ENCODE results near the gene PROSER2.

DNA sequence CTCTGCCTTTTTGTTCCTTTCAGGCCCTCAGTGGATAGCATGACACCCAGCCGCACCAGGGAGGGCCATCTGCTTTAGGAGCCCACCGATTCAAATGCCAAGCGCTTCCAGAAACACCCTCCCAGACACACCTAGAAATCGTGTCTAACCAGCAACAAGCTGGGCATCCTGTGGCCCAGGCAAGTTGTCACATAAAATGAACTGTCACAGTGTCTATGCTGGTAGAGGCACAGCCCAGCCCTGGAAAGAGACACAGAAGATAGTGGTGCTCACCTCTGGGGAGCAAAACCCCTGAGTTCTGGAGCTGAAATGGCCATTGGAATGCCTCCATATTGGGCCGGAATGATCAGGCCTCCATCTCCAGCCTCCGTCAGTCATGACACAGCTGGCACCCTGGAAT is 42.0 kb upstream of the PROSER2 start:
- TF ChIP-seq CBX5 (CRISPR knock-in tag; IDR thresholded peaks at IDR 0.05; ENCODE audit: borderline replicate concordance) (no peak), PHB2 (IDR thresholded peaks at IDR 0.05; ENCODE audit: partially characterized antibody) (no peak), SP1 (IDR thresholded peaks at IDR 0.05) (no peak), SP1 (CRISPR knock-in tag; IDR thresholded peaks at IDR 0.05) (no peak), ZNF232 (CRISPR knock-in tag; IDR thresholded peaks at IDR 0.05; ENCODE audit: borderline replicate concordance) (no peak), MYC (CRISPR knock-in tag; IDR thresholded peaks at IDR 0.05; ENCODE audit: borderline replicate concordance) (no peak), ZNF768 (CRISPR knock-in tag; IDR thresholded peaks at IDR 0.05) (no peak), ZNF446 (CRISPR knock-in tag; IDR thresholded peaks at IDR 0.05) (no peak)

All from HepG2 (cell line).